ENCODE results near the gene IQCN. TPM values are rescaled to one million over a fixed set of nuclear protein-coding genes. Genes with fewer than 3 reads are reported as not detected.

Gene IQCN
- total RNA-seq, 2 experiments from 2014 or later: 0.38 to 1.1 TPM

GRCh38 chr19:18290302-18291018 is 16.2 kb upstream of the IQCN start:
- Histone ChIP-seq H3K4me2 (ENCODE audit: low read length) (peak overlapping the region; percentile 30; the same call in 1 of the 2 replicates), H4K20me1 (ENCODE audit: insufficient read depth, low read length) (no peaks in the 10 kb centered on the region), H3K4me3 (ENCODE audit: low read depth, low read length, poor library complexity, severe bottlenecking) (no peak overlapping the region), H3K9me2 (ENCODE audit: insufficient read depth, low read length) (no peaks in the 10 kb centered on the region), H3K27ac (ENCODE audit: low read depth, low read length, poor library complexity, severe bottlenecking) (no peak overlapping the region), H3K9me3 (ENCODE audit: low read length) (no peaks in the 10 kb centered on the region), H3K79me2 (ENCODE audit: insufficient read depth, low read depth, low read length) (no peaks in the 10 kb centered on the region), H3K4me1 (ENCODE audit: insufficient read depth, low read length, poor library complexity, severe bottlenecking) (peaks cover 57% of the 10 kb centered on the region), H3K36me3 (ENCODE audit: insufficient read depth, low read length) (no peaks in the 10 kb centered on the region), H2AFZ (ENCODE audit: low read length) (no peak overlapping the region; the same call in 1 of the 2 replicates)
- intact Hi-C loops (cut with micrococcal nuclease; ENCODE audit: unreplicated experiment): loop anchor here (1.0 kb wide), 1 partner anchor 14 kb away; no protein-coding TSS in a partner anchor
- CTCF ChIA-PET (ENCODE audit: unreplicated experiment): no interaction called here
- POLR2A ChIA-PET: interaction anchor here (0.7 kb wide), 1 partner anchor 9 kb away, joined by 3 read pairs; no protein-coding TSS in a partner anchor
- TF ChIP-seq CTCF (conservative IDR thresholded peaks at IDR 0.05; ENCODE audit: low read length): no peak
- BruUV-seq (replicated peaks): no TSS peak
- no peak for DNase-seq (ENCODE audit: low spot score)

- Histone ChIP-seq H3K4me2 (ENCODE audit: low read length) (0 out of 2 replicates have a peak overlapping the region, but pooled peaks have one; percentile 30), H4K20me1 (ENCODE audit: insufficient read depth, low read length) (no peaks in the 10 kb centered on the region), H3K79me2 (ENCODE audit: insufficient read depth, low read depth, low read length) (no peaks in the 10 kb centered on the region), H3K9me2 (ENCODE audit: insufficient read depth, low read length) (no peaks in the 10 kb centered on the region), H3K4me3 (ENCODE audit: low read depth, low read length, poor library complexity, severe bottlenecking) (no peak overlapping the region), H2AFZ (ENCODE audit: low read length) (no peak overlapping the region; the same call in 1 of the 2 replicates), H3K9me3 (ENCODE audit: low read length) (no peaks in the 10 kb centered on the region), H3K36me3 (ENCODE audit: insufficient read depth, low read length) (no peaks in the 10 kb centered on the region), H3K27ac (ENCODE audit: low read depth, low read length, poor library complexity, severe bottlenecking) (no peak overlapping the region), H3K4me1 (ENCODE audit: insufficient read depth, low read length, poor library complexity, severe bottlenecking) (peaks cover 59% of the 10 kb centered on the region)
- ChIA-PET CTCF (ENCODE audit: unreplicated experiment) (no interaction called here), POLR2A (interaction anchor here (0.7 kb wide), 2 partner anchors 52 to 192 kb away, joined by 3 to 8 read pairs; no protein-coding TSS in a partner anchor)
- TF ChIP-seq EZH2phosphoT487 (IDR thresholded peaks at IDR 0.05; ENCODE audit: borderline replicate concordance, low read depth, low read length): no peak
- intact Hi-C loops (cut with micrococcal nuclease; ENCODE audit: unreplicated experiment): no loop called here
- no peak for DNase-seq (ENCODE audit: low spot score)
- no TSS peak for BruUV-seq (replicated peaks)
Observed at GRCh38 chr19:18289471-18290301, 15.4 kb upstream of the IQCN start.

- H3K9me2 ChIP-seq (ENCODE audit: insufficient read depth, low read length): no peaks in the 10 kb centered on the region
- H4K20me1 ChIP-seq (ENCODE audit: insufficient read depth, low read length): no peaks in the 10 kb centered on the region
- H3K79me2 ChIP-seq (ENCODE audit: insufficient read depth, low read depth, low read length): no peaks in the 10 kb centered on the region
- no peaks in the 10 kb centered on the region for H3K36me3 ChIP-seq (ENCODE audit: insufficient read depth, low read length)
- TF ChIP-seq CTCF (conservative IDR thresholded peaks at IDR 0.05; ENCODE audit: low read length) (no peak), EZH2phosphoT487 (IDR thresholded peaks at IDR 0.05; ENCODE audit: borderline replicate concordance, low read depth, low read length) (no peak)
- H3K9me3 ChIP-seq (ENCODE audit: low read length): no peaks in the 10 kb centered on the region
- H3K4me1 ChIP-seq (ENCODE audit: insufficient read depth, low read length, poor library complexity, severe bottlenecking): peaks cover 45% of the 10 kb centered on the region
- no peak overlapping the region for H2AFZ ChIP-seq (ENCODE audit: low read length)
- H3K4me3 ChIP-seq (ENCODE audit: low read depth, low read length, poor library complexity, severe bottlenecking): no peak overlapping the region
- no peak for DNase-seq (ENCODE audit: low spot score)
- ChIA-PET CTCF (ENCODE audit: unreplicated experiment) (interaction anchor here (0.6 kb wide), 1 partner anchor 34 kb away, joined by 3 read pairs; no protein-coding TSS in a partner anchor), POLR2A (interaction anchor here (0.6 kb wide), 2 partner anchors 277 to 782 kb away, joined by 3 to 5 read pairs; no protein-coding TSS in a partner anchor)
- BruUV-seq (replicated peaks): no TSS peak
- no peak overlapping the region for H3K27ac ChIP-seq (ENCODE audit: low read depth, low read length, poor library complexity, severe bottlenecking)
- H3K4me2 ChIP-seq (ENCODE audit: low read length): no peak overlapping the region
- intact Hi-C loops (cut with micrococcal nuclease; ENCODE audit: unreplicated experiment): no loop called here
Observed at GRCh38 chr19:18287836-18288772, 13.9 kb upstream of the IQCN start.
